HG03469 (cell line): ENCODE results near the gene FZD2.

Experiments used
- ATAC-seq: cut with Tn5 transposase; IDR thresholded peaks from one replicate; pipeline ENCODE4 v1.9.1; 2021; ENCODE audit warnings: mild to moderate bottlenecking, moderate library complexity, moderate number of reproducible peaks; ENCODE audit not compliant: unreplicated experiment

FZD2 gene

GRCh38 chr17:44604768-44605485, 47.6 kb downstream of the FZD2 start:
- ATAC-seq = no peak

GRCh38 chr17:44606658-44607057, 49.4 kb downstream of the FZD2 start:
- ATAC-seq = no peak

DNA sequence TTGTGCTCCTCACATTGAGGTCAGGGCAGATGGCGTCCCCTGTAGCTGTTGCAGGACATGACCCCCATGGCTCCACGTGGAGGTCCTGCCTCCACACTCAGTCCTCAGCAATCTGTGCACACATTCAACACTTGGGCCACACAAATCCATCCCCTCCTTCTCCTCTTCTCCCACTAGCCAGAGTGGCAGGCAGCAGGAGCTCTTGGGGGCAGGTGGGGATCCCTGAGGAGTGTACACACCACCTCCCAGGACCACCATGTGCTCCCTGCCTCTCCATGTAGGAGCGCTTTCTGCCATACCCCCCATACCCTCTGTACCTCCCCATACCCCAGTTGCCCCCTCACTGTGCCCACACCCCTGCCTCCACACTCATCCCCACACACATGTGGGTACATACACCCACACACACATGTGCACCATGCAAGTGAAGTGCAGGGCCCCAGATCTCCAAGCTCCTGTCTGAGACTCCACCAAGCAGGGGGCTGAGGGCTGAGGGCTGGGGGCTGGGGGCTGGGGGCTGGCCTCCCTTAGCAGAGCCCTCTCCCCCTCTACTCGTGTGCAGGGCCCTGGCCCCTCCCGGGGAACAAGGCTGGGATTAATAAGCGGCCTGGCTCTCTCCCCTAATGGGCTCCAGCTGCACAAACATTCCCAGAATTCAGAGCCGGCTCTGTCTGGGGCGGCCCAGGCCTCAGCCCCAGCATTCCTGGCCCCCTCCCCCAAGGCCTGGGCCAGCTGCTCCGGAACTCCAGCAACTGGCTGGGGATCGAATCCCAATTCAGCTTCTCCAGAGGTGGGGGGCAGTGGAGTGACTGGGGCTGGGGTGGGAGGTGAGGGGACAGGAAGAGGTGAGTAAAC, 50.8 kb downstream of the FZD2 start:
- no peak for ATAC-seq

GRCh38 chr17:44608727-44609435, 51.6 kb downstream of the FZD2 start:
- ATAC-seq = no peak

DNA sequence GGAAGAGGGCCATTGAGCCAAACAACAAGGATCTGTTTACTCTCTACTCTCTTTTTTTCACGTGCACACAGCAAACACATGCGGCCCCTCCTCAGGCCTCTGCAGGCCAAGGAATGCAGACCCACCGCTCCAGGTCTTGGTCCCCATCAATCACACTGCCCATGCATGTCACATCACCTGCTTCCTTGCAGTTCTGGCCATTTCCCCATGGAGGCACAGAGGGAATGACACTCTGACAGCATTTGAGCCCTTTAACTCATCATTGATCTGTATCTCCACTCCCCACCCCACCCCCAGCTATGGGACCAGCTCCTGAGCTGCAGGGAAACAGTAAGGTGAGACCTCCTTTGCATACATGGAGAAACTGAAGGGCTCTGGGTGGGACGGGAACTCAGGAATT, 53.0 kb downstream of the FZD2 start:
- ATAC-seq = no peak
